ENCODE data around the gene CTSO.

- TF ChIP-seq, protein P1, sequence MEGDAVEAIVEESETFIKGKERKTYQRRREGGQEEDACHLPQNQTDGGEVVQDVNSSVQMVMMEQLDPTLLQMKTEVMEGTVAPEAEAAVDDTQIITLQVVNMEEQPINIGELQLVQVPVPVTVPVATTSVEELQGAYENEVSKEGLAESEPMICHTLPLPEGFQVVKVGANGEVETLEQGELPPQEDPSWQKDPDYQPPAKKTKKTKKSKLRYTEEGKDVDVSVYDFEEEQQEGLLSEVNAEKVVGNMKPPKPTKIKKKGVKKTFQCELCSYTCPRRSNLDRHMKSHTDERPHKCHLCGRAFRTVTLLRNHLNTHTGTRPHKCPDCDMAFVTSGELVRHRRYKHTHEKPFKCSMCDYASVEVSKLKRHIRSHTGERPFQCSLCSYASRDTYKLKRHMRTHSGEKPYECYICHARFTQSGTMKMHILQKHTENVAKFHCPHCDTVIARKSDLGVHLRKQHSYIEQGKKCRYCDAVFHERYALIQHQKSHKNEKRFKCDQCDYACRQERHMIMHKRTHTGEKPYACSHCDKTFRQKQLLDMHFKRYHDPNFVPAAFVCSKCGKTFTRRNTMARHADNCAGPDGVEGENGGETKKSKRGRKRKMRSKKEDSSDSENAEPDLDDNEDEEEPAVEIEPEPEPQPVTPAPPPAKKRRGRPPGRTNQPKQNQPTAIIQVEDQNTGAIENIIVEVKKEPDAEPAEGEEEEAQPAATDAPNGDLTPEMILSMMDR (conservative IDR thresholded peaks at IDR 0.05; ENCODE audit: low read depth, low read length): no peak
- no peak for TF ChIP-seq EZH2phosphoT487 (IDR thresholded peaks at IDR 0.05; ENCODE audit: borderline replicate concordance, low read length)
Measured at GRCh38 chr4:155904331-155904730, 49.3 kb downstream of the CTSO start.

All from PC-3 (cell line).